ENCODE data around the gene MLPH.

DNA sequence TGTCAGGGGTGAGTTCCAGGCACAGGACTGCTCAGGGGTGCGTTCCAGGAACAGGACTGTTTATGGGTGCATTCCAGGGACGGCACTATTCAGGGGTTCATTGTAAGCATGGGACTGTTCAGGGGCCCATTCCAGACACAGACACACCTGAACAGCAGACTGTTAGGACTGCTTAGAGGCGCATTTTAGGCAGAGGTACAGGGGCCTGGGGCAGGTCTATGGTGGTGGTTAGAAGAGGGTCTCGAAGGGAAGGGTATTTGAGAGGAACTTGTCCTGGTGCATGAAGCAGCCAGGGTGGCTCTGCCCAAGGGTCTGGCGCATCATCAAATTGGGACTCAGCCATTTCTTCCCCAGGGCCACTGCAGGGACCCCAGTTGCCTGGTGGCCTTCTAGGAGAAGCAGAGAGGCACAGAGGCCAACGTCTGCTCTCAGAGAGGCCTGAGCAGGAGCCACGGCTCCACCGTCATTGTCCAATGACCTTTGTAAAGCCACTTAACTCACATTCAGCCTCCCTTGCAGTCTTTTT lies 14.8 kb upstream of the MLPH start:
- TF ChIP-seq POLR2AphosphoS5 (IDR thresholded peaks at IDR 0.05): no peak
- no peak for TF ChIP-seq POLR2A (IDR thresholded peaks at IDR 0.05)
- TF ChIP-seq, protein P1, sequence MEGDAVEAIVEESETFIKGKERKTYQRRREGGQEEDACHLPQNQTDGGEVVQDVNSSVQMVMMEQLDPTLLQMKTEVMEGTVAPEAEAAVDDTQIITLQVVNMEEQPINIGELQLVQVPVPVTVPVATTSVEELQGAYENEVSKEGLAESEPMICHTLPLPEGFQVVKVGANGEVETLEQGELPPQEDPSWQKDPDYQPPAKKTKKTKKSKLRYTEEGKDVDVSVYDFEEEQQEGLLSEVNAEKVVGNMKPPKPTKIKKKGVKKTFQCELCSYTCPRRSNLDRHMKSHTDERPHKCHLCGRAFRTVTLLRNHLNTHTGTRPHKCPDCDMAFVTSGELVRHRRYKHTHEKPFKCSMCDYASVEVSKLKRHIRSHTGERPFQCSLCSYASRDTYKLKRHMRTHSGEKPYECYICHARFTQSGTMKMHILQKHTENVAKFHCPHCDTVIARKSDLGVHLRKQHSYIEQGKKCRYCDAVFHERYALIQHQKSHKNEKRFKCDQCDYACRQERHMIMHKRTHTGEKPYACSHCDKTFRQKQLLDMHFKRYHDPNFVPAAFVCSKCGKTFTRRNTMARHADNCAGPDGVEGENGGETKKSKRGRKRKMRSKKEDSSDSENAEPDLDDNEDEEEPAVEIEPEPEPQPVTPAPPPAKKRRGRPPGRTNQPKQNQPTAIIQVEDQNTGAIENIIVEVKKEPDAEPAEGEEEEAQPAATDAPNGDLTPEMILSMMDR (IDR thresholded peaks at IDR 0.05): no peak

Data from transverse colon (tissue), 4 donors.